Suppressor macrophage treated with lipopolysaccharide for 4 hours (primary cell): ENCODE results near the gene ZNF500.
A peak's percentile ranks its signal among the peaks of the same experiment; 100 is the strongest.

Experiments
- DNase-seq: peaks from one replicate; pipeline ENCODE4 v3.0.0-alpha.2; 2020

Gene ZNF500

DNA sequence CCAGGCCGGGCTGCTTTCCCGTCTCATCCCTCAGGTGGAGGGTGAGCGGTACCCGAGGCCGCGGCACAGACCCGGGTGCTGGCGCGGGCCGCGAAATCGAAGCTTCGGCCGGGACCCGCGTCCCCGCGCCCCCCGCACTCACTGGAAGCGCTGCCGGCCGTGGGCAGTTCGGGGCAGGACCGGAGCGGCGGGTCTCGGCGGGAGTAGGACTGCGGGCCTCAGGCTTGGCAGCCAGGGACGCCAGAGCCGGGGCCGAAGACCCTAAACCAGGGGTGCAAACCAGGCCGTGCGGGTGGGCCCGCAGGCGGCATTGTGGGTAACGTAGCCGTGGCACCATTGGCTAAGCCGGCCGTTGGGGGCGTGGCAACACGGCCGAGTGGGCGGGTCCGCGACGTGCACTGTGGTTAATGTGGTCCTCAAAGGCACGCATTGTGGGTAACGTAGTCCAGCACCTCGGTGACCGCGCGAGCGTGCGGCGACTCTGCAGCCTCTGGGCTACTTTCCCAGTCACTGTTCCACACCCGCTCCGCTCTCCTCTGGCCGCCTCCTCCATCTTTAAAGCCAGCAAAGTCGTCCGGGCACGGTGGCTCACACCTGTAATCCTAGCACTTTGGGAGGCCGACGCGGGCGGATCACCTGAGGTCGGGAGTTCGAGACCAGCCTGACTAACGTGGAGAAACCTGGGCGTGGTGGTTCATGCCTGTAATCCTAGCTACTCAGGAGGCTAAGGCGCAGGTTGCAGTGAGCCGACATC lies at the start of gene ZNF500:
Gene ZNF500 (minus strand): TSS at position 288 of the 754 bp plus-strand sequence. CDS start 1,184 bp downstream, outside the sequence.
- peak; percentile 98 for DNase-seq

DNA sequence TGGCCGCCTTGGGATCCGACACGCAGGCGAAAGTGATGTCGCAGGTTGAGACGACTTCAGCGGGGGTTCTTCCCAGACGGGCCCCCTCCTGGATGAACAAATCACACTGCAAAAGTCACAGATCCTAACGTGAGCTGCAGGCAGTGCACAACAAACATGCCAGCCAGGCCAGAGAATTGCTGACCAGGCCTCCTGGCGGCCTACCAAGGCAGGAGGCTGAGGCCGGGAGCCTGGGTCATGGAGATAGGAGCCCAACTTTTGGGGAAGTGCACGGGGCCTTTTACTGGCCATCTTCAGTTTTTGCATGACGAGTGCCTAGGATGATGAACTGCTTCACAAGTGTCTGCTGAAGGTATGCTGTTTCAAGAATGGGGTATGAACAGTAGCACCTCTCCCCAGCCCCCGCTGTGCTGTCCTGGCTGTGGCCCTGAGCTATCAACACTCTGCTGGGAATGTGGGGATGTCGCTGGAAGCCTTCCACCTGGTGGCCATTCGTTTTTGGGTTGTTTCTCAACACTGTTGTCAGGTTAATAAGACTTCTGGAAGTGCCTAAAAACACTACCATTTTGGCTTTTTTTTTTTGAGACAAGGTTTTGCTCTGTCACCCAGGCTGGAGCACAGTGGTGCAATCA lies 47.7 kb upstream of the ZNF500 start:
- DNase-seq = no peak

DNA sequence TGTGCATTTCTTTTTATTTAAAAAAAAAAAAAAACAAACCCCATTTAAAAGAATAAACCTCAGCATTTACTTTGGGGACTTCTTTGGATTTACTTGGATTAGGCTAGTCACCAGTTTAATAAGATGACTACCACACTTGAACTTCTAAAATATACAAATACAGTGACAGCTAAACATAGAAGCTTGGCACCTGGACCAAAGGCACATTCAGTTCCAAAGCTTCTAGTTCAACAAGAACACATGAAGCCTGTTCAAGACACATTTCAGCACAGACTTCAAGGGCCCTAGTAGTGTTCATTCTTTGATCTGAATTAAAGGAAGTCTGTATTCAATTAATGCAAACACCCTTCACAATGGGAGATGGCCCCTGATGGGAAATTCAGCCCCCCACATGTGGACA lies 47.1 kb upstream of the ZNF500 start:
- no peak for DNase-seq

DNA sequence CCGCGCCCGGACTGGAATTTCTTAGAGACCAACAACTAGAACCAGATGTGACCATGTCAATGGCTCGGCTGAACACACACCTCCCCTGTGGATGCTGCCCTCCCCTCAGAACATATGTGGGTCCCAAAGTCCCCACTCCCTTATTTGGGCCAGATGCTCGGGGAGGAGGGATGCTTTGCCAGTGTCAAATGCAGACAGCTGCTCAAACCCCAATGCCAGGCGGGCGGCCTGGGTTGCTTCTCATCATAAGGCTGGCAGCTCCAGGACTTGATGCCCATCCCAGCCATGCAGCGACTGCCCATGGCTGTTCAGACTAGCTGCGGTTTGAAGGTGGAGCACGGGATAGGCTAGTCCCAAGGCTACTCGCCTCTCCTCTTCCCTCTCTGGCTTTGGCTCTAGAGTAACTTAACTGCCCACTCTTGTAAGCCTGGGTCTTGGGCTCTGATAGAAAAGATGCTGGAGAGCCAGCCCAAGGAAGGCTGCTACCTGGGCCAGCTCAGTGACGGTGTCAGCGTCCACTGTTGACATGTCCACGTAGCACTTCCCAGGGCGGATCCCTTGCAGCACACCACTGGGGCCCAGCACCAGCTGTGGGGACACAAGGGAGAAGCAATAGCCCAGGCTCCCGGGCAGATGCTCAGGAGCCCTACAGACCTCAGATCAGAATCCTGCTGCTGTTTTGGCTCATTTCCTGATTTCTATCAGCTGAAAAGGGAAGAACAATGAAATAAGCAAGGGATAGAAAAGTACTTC lies 46.5 kb upstream of the ZNF500 start:
- no peak for DNase-seq

DNA sequence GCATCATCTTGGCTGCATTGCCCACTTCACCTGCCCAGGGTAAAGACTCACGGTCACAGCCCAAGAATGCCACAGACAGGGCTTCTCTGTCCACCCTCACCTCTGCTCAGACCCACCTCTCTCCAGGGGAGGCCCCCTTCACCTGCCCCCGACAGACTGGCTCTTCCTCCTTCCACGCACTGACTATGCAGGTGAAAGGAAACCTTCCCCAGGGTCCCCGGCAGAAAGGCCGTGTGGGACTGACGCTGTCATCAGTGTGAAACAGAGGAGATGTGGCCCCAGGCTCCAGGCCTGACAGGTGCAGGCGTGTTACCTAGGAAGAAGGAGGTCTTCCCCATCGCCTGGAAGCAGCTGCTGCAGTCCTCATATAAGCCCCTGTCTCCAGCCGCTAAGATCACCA lies 44.8 kb upstream of the ZNF500 start:
- DNase-seq = no peak

DNA sequence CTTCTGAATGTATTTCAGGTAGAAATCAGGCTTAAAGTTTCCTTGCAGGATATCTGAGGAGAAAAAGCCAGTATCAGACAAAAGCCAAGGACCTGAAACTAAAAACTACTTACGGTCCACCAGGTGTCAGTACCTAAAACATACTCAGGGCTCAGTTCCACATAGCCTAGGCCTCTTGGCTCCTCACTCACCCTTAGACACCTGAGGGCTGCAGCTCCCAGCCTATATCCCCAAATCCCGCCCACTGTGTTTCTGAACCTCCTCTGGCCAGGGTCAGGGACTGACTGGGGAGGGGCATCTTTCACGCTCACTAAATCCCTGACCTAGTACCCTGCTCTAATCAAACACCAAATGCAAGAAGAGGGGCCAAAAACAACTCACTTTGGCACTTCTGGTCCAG lies 44.3 kb upstream of the ZNF500 start:
- DNase-seq = no peak

DNA sequence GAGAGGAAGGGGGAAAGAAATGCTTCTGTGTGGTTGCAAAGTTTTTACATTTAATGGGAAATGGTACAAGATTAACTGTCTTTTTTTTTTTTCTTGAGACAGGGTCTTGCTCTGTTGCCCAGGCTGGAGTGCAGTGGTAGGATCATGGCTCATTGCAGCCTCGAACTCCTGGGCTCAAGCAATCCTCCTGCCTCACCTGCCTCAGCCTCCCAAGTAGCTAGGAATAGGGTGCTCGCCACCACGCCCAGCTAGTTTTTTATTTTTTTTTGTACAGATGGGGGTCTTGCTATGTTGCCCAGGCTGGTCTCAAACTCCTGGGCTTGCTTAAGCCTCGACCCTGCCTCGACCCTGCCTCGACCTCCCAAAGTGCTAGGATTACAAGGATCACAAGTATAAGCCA lies 39.3 kb upstream of the ZNF500 start:
- DNase-seq = no peak

DNA sequence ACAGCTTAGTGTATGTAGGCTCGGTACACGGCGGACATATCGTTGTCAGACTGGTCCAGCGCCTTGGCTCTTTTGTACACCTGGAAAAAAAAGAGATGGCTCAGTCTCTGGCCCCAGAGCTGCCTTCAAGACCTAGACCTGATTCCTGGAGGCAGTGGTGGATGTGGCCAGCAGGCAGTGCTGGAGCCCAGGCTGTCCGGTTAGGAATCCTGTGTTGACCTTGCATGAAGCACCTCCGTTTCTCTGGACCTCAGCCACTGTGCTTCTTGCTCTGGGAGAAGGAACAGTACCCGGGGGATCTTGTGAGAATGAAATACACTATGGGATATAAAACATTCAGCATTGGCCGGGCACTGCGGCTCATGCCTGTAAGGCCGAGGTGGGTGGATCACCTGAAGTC lies 38.3 kb upstream of the ZNF500 start:
- DNase-seq = no peak

DNA sequence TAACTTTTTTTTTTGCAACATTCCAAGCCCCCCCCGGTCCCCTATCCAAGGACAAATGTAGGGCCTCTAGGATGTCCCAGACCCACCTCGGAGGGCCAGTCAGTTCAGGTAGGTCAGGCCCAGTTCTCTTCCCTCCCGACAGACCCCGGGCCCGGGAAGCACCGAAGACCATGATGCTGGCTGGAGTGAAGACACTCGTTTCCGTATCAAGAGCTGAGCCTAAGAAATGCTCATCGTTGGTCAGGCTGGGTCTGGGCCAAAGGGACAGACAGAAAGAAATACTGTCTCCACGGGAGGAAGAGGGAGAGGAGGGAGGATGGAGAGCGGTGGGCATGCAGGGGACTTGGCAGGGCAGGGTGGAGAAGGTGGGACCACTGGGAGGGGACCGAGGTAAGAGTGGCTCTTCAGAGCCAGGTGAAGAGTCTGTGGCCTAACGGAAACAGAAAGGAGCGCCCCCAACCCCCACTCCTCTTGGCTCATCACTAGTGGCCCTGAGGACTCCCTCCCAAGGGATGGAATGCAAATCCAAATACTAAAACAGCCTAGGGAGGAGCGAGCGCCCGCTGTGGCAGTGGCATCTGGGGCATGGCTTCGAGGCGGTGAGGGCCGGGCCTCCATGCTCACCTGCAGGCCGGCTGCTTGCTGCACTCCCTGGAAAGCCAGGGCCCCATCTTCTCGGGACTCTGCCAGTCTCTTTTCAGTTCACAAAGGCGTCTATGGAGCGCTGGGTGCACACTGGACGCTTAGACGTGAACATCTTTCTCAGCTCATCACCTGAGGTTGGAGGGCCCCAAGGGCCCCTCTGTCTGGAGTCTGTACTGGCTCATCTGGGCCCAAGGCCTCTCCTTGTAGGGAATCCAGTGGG lies 37.2 kb upstream of the ZNF500 start:
- no peak for DNase-seq

DNA sequence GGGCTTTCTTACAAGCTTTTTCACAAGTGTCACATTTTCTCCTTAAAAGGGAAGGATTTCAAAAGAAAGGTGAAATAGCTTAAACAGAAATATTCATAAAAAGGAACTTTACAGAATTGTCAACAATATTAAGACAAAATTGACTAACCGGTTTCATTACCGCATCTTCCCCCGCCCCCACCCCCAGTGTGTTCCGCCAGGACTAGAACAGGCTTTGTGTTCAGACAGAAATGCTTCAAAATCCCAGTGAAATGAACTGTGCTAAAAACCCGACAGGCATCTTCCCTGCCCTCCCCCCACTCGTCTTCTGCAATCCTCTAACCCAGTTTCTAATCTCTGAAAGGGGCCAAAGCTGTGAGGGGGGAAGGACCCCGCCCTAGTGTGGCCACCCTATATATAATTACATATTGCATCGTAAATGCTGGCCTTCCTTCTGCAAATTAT lies 36.5 kb upstream of the ZNF500 start:
- DNase-seq = peak; percentile 33

DNA sequence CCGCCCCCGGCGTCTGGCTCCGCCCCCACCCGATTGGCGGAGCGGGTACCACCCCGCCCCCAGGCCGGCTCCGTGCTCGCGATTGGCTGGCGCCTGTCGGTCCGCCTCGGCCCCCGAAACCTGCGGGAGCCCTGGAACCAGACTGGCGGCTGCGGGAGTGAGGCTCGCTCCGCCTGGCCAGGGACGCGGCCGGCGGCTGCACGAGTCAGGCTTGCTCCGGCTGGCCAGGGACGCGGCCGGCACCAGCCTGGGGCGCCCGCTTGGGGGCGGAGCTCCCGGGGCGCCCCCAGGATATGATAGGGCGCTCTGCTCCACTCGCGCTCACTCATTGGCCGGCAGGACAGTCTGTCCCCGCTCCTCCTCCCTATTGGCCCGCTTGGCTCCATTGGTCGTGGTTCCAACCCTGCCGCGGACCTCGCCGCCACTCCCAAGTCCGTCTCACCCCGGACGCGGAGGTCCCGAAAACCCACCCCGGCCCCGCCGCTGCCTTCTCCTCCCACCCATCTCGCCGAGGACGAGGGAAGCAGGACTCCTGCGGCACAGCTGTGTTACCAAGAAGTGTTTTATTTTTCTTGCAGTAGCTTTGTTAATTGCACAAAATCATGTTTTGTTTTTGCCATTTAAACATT lies 35.8 kb upstream of the ZNF500 start:
- DNase-seq = peak; percentile 93

DNA sequence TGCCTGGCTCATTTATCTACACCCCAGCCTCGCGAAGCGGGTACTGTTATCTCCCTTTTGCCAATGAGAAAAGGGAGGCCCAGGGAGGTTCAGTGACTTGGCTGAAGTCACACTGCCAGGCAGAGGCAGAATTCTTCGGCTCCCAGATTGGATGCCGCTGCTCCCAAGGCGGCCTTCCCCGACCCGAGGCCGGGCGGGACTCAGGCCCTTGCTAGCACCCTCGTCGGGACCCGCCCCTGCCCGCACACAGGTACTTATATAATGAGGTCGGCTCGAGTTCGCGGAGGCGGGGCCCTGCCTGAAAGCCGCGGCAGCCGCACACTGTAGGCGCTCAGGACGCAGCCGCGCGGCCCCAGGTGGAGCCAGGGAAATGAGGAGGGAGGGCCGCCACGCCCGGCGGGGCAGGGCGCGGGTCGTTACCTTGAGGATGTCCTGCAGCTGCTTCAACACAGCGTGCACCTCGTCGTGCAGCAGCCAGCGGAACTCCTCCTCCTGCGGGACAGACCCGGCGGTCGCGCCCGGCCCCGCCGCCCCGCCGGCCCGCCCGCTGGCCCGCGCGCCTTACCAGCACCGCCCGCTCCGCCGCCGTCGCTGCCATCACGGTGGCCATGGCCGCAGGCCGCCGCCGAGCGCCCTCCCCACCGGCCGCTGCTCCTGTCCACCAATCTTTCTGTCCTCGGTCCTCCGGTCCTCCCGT lies 35.1 kb upstream of the ZNF500 start, which contains the start of gene ROGDI:
Gene ROGDI (minus strand): TSS at position 672 of the 697 bp plus-strand sequence. CDS start 62 bp downstream, at position 610.
- DNase-seq = peak; percentile 19

DNA sequence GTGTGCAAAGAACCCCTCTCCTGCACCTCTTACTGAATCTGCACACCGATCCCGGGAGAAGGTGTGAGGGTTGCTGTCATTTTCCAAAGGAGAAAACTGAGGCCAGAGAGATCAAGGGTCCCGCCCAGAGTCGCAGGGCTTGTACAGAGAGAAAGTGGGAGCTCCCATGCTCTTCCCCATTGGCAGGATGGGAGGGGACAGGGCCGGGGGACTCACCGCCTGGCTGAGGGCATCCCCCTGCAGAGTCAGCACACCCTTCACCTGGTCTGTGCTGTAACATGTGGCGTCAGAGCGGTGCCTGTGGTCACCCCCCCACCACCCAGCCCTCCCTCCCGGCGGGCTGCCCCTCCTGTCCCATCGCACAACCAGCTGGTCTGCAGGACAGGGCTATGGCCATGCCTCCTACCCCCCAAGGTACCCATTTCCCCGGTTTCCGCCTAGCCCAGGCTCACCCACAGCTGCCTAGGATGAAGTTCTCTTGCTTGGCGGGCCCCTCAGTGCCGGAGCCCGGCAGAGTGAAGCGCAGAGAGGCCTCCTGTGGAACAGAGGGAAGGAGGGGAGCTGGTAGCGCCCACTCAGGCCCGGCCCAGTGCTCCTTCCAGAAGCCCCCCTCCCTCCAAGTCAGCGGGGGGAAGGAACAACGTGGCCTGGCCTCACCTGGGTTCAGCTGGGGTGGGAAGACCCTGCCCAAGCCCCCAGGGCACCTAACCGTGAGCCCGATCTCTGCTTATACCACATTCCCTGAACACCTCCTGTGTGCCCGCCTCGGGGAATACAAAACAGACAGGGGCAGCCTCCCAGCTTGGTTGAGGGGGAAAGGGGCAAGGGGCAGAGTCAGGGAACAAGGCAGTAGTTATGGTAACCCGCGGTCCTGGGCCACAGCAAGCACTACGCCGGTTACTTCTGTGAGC lies 34.3 kb upstream of the ZNF500 start:
- DNase-seq = no peak

DNA sequence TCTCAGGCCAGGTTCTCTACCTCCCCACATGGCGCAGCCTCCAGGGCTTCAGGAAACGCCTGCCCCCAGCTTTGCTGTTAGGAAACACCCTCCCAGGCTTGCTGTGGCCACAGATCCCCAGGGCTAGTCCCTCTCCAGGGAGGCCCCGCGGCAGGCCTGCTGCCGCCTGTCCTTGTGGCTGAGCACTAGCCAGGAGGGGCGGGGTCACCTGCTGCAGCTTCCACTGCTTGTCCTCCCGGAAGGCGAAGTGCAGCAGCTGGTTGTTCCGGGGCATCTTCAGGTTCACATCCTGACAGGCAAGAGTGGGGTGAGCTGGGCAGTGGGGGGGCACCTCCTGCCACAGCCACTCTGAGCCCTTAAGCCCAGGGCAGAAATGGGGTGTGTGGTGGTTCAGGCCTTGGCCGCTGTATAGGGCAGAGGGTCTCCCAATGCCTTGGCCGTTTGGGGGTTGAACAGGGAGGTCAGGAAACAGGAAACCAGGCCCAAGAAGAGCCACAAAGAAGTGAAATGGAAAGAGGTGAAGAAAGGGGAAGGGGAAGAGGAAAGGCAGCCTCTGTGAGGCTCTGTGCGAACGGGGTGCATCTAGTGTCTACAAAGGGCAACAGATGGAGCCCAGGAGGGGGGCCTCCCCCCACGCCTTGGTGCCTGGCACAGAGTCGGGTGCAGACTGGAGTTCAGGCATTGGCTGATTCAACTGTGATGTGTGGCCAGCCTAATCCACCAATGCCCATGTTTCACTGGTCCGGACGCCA lies 33.5 kb upstream of the ZNF500 start:
- DNase-seq = peak; percentile 16

DNA sequence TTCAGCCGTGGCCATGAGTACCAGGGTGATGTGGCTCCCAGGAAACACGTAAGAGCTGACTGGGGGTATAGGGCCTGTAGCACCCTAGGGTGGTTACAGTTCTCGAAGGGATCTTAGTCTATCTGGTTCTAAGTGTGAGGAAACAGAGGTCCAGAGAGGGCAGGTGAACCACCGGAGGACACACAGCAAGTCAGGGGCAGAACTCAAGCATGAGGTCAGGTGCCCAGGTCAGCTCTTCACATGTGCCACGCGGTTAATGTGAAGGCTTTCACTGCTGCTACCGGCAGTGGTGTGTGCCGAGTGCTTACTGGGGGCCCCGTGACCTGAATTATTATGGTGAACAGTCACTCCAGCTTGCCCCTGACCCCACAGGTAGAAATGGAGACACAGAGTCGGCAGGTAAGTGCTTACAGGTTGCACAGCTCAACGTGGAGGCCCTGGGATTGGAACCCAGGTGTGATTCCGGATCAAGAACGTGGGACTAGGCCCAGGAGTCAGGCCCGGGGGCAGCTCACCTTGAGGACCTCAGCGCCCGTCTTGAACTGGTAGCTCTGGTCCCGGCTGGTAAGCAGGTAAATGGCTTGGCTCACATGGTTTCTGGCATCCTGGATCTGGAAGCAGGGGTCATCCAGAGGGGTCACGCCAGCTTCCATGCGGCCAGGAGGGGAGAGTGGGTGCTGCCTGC lies 32.4 kb upstream of the ZNF500 start:
- no peak for DNase-seq

DNA sequence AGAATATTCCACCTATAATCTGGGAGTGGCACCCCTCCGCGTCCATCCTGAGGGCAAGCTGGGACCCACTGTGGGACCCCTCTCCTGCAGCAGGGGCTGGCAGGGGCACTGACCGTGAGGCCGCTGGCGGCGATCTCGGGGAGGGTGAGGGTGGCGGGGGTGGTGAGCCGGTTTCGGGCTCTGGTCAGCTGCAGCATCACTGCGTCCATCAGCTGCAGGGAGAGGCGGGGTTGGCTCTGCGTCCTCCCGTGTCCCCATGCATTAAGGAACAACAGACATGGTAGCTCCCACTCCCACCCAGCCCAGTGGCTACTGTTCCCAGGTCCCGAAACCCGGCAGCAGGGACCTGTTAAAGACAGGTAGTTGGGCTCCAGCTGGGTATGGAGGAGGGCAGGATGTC lies 31.5 kb upstream of the ZNF500 start:
- no peak for DNase-seq

DNA sequence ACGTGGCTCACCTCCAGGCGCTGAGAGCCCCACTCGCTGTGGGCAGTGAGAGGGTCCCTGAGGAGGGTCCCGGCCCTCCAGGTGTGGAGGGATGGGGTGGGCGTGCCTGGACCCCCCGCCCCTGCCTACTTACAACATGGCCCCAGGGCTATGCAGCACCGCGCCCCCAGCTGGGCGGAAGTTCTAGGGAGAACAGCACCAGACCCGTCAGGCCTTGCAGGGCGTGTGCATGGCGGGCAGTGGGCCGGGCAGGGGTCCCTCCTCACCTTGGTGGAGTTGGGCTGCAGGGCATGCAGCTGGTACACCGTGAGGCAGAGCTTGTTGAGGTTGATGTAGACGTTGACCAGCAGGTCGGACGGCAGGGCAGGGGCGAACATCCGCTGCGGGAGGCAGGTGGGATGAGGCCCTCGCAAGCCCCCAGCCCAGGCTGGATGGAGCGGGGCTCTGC lies 30.9 kb upstream of the ZNF500 start:
- no peak for DNase-seq

DNA sequence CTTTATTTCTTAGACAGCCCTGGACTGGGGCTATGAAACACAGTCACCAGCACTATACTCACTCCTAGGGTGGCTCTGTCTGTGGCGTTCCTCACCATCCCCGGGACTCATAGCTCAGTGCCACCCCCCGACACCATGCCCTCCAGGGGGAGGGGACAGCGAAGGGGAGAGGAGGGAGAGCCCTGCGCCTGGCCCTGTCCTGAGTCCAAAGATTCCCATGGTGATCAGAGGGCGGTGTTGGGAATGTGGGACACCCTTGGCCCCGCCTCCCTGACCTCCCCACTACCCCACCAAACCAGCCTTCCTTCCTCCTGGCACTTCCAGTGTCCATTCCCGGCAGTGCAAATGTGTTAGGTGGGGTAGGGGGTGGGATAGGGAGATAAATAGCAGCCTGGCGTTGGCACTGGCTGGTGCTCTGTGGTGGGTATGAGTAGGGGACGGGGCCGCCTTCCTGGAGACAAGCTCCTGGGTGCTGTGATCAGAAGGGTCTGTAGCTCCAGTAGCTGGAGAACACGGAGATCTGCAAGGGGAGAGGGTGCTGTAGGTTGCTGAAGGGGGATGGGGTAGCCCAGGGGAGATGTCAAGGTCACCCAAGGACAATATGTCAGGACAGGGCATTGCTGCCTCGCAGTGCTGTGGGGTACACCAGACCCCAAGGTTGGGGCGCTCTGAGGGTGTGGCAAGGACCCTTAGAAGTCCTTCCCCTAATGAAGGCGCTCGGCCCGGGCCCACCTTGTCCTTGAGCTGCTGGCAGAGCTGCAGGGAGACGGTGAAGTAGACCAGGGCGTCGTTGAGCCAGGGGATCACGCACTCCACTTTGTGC lies 30.2 kb upstream of the ZNF500 start:
- DNase-seq = no peak
